Stimulated activated CD8-positive, alpha-beta memory T cell treated with anti-CD3 and anti-CD28 coated beads, Interleukin-2, amount 100 ng/mL, for 1 hour (primary cell): ENCODE measurements around the gene DNM3.
A peak's percentile ranks its signal among the peaks of the same experiment; 100 is the strongest.
"Not testable (repeated sequence)": the region's sequence is repeated elsewhere in the genome, so short reads cannot be mapped to it uniquely, and the experiment has no call there.

Experiments used
- DNase-seq, 2 donors: peaks; one replicate each; pipeline ENCODE4 v3.0.0-alpha.2; 2020; ENCODE audit warnings: low read depth in 2 of 2

Gene DNM3

DNA sequence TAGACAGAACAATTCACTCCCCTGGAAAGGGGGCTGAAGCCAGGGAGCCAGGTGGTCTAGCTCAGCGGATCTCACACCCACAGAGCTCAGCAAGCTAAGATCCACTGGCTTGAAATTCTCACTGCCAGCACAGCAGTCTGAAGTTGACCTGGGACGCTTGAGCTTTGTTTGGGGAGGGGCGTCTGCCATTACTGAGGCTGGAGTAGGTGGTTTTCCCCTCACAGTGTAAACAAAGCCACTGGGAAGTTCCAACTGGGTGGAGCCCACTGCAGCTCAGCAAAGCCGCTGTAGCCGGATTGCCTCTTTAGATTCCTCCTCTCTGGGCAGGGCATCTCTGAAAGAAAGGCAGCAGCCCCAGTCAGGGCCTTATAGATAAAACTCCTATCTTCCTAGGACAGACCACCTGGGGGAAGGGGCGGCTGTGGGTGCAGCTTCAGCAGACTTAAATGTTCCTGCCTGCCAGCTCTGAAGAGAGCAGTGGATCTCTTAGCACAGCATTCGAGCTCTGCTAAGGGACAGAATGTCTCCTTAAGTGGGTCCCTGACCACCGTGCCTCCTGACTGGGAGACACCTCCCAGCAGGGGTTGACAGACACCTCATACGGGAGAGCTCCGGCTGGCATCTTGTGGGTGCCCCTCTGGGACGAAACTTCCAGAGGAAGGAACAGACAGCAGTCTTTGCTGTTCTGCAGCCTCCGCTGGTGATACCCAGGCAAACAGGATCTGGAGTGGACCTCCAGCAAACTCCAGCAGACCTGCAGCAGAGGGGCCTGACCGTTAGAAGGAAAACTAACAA, 183.8 kb downstream of the DNM3 start:
- not testable (repeated sequence) for DNase-seq

DNA sequence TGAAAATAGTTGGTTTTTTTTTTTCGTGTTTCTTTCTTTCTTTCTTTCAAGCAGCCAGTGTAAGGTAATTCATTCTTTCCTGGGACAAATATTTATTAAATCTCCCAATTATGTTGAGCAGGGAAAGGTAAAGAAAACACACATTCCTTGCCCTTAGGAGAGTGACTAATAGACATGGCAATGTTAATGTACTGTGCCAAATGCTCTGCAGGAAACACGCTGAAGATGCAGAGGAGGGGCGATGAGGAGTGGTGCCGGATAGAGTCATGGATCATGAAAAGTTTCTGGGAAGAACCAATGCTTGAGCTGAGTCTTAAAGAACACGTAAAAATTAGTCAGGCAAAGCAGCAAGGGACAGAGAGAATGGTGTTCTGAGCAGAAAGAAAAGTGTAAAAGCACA, 199.2 kb downstream of the DNM3 start:
- DNase-seq = no peak

DNA sequence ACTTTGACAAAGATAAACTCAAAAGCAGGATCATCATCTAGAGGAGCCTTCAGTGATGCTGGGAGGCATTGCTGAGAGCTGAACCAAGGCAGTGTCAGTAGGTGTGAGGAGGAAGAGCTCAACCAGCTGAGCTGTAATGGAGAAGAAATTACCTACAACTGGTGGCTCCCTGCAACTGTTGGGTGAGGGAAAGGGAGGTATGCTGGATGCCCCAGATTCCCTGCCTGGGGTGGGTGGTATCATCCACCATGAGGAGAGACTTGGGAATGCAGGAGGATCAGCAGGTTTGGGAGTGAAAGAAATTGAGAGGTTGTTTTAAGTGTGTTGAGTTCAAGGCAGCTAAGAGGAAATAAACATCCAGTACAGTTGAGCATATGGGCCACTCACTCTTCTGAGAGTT, 199.8 kb downstream of the DNM3 start:
- no peak for DNase-seq

DNA sequence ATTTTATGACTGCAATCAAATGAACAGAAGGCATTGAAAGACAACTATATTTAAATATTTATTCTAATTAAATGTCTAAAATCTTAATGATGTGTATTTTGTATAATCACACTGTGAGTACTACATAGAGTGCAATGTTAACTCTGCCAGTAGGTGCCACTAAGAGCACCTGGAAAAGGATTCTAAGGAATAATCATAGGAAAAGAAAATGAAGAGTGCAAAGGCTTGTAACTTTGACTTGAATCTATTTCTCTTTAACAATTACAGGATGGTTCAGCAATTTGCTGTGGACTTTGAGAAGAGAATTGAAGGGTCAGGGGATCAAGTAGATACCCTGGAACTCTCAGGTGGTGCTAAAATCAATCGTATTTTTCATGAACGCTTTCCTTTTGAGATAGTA, 200.4 kb downstream of the DNM3 start:
- DNase-seq = no peak

DNA sequence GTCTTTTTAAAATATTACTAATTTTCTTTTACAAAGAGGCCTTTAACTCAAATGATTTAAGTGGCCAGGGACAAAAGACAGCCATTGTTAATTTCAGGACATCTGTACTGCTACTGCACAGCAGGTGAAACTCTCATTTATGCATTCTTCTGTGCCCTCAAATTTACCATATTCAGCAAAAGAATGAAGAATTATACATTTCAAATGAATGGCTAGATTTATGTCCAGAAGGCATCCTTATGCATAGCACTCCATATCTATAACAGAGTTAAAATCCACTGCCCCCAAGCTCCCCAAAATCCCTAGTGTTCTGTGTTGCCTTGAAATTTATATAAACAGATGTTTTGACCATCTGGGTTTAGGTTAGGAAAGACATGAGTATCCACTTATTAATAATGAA, 202.6 kb downstream of the DNM3 start:
- DNase-seq = no peak

DNA sequence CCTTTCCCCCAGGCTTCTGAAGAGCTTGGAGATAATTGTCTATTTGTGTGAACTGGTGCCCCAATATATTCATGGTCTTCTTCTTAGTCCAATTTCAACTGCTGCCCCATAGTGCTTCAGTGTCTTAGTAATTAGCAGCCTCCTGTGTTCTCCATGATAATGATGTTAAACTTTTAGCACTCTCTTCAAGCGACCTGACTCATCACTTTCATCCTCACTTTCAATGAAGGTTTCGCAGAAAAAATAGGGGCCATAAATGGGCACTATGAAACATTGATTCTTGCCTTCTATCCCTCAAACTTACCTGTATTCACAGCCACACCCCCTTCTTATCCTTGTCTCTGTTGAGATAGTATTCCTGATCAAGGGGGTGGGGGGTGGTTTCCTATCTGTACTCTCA, 210.6 kb downstream of the DNM3 start:
- DNase-seq = no peak

DNA sequence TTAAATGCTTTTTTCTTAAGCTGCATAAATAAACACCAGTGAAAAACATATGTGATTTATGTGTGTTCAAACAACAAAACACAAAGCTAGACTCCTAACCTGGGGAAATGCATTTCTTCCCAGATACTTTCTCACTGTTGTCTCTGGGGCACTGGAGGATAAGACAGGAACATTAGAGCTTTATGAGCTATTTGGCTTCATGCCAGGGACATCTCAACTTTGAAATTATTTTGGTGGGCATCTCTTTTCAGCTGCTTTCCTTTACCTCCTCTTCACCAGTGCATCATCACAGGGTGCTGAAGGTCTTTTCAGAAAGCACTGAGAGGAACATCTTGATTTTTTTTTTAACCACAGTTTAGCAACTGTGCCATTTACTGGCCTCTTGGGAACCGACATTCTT, 212.9 kb downstream of the DNM3 start:
- no peak for DNase-seq

DNA sequence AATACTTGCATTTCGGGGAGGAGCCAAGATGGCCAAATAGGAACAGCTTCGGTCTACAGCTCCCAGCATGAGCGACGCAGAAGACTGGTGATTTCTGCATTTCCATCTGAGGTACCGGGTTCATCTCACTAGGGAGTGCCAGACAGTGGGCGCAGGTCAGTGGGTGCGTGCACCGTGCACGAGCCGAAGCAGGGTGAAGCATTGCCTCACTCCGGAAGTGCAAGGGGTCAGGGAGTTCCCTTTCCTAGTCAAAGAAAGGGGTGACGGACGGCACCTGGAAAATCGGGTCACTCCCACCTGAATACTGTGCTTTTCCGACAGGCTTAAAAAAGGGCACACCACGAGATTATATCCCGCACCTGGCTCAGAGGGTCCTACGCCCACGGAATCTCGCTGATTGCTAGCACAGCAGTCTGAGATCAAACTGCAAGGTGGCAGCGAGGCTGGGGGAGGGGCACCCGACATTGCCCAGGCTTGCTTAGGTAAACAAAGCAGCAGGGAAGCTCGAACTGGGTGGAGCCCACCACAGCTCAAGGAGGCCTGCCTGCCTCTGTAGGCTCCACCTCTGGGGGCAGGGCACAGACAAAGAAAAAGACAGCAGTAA, 214.6 kb downstream of the DNM3 start:
- DNase-seq = not testable (repeated sequence)

DNA sequence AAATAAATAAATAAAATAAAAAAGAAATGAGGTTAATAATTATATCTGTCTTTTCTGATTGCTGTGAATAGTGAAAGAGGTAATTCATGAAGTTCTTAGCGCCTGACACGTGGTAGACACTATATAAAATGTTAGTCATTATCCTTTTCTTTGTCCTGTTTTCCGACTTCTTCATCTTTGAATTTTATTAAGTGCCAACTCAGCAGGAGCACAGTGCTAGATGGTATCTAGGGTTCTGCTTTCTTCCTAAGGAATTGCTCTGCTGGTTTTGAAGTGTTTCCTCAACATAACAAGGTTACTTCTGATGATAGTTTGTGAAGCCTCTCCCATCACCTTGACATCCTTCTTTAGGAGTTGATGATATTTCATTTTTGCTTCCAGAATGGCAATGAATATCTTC, 227.0 kb downstream of the DNM3 start:
- DNase-seq = no peak

DNA sequence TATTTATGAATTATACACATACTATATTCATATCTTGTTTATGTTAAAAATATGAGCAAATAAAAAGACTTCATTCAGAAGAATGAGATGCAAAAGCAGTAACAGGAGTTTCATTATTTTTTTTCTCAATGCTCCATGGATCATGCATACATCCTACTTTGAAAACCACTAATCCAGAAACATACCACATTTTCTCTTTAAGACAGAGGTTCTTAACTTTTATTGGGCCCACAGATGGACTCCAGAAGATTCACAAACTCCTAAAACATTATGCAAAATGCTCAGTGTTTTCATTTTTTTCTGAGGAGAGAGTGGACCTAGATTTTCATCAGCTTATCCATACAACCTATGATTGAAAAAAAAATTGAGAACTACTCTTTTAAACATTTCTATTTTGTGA, 227.8 kb downstream of the DNM3 start:
- DNase-seq = no peak

DNA sequence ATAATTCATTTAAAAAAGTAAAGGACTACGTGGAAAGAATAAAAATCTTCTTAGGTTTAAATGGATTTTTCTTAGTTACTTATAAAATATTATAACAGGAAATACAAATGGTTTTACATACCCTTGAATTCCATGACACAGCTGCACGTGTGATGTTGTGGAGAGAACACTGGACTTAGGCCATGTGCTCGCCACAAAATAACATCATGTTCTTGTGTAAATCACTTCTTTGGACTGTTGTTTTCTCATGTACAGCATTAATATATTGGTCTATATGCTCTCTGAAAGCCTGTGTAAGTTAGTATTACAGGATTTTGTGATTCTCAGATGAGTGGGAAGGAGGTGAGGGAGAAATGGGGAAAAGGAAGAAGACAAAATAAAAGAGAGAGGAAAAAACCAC, 228.2 kb downstream of the DNM3 start:
- no peak for DNase-seq

DNA sequence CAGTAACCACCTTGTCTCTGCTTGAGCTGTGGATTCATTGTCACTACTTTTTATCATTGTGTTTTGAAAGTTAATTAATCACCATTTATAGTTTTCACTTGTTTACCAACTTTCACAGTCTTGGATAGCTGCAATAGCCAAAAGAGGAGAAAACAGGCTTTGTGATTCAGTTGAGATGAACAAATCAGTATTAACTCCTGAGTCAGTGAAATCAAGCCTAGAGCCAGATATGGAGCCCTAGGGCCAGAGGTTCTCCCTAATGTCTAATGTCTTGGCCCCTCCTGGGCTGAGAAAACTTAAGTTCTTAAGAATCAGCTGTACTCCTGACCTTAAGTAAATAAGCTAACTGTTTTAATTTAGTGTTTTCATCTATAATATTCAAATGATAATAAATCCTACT, 228.8 kb downstream of the DNM3 start:
- DNase-seq = no peak

DNA sequence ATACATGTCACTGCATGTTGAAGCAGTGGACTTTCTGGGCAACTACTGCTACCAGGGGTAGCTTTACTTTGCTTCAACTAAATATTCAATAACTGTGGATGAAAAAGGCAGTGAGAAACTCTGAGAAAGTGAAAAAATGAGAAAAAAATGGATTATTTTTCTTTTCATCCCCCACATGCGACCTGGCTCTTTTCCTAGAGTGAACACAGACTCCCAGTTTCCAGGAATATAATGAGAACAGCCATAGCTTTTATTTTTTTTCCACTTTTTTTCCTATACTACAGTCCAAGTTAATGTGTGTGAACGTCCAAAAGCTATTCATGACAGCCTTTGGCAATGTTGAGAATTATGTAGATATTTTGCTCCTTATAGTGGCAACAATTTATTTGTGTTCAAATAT, 230.4 kb downstream of the DNM3 start:
- no peak for DNase-seq

DNA sequence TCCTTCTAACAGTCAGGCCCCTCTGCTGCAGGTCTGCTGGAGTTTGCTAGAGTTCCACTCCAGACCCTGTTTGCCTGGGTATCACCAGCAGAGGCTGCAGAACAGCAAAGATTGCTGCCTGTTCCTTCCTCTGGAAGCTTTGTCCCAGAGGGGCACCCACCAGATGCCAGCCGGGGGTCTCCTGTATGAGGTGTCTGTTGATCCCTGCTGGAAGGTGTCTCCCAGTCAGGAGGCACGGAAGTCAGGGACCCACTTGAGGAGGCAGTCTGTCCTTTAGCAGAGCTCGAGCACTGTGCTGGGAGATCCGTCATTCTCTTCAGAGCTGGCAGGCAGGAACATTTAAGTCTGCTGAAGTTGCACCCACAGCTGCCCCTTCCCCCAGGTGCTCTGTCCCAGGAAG, 238.6 kb downstream of the DNM3 start:
- not testable (repeated sequence) for DNase-seq

DNA sequence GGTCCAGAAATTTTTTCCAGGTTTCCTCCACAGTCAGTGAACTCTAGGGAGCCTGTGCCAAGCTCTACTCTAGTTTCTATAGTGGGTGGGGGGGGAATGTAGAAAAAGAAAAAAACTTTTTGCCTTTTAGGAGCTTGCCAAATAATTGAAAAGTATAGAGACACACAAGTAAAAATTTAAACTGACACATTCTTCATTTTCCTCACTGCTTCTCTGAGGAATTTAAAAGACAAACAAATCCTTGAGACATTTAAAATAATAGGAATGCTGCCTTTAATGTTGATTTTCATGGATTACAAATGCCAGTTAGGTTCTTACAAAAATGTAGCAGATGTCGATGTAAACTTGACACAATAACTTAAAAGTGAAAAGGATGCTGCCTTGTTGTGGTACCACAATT, 241.9 kb downstream of the DNM3 start:
- DNase-seq = no peak

DNA sequence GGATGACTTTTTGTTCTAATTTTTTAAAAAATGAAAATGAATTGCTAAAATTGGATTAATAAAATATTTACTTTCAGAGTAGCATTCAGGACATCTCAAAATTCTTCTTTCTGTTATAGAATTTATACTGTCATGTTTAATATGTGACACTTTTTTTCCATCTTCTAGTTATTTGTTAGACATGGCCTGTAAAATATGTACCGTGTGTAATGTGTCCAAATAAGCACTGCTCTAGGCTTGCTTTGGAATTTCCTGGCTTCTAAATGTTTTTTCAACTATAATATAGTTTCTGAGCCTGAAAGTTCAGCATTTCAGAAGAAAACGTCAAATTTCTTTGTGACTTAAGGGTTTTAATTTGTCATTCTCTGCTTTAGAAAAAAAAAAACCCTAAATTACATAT, 243.6 kb downstream of the DNM3 start:
- no peak for DNase-seq

DNA sequence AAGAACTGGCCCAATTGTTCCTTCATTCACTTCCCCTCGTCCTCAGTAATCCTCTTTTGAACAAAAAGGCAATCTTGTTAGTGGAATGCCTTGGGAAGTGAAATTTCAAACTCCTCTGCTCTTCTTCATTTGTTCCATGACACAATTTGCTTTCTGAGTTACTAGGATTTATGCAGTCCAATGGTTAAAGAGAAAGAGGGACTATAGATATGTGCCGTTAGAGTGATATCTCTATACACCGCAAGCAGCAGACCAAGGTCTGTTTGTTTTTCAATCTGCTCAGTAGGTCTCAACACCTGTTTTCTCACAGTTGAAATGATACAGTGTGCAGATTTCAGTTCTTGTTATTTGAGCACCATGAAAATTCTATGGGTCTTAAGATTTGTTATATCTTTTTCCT, 244.0 kb downstream of the DNM3 start:
- no peak for DNase-seq

DNA sequence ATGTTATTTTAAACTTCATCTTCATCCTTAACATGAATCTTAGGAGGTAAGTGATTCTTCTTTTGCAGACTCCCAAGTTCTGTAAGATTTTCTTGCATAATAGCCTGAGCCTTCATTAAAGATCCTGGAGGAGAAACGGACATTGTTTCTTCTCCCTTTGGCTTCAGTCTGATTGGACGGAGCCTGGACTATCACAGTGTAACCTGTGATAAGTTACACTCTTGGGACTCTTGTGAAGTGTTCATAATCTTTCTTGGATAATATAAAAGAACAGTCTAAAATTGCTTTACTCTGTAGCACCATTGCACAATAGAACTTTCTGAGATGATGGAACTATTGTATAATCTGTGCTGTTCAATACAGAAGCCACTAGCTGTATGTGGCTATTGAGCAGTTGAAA, 244.8 kb downstream of the DNM3 start:
- DNase-seq = no peak

DNA sequence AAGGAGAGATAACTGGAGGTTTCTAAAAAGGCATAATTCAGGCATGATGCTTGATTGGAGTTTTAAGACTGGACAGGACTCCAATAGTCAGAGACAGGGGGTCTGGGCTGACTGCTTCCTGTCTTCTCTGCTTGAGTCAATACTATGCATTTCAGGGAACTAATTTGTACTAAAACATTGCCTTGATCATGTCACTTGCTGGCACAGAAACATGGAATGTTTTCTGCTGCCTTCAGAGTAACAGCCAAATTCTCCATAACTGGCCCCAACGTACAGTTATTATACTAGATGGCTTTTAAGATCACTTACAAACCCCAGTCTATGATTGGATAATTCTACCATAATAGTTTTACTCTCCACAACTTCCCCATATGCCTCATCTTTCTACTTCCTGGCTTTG, 247.0 kb downstream of the DNM3 start:
- DNase-seq = no peak

DNA sequence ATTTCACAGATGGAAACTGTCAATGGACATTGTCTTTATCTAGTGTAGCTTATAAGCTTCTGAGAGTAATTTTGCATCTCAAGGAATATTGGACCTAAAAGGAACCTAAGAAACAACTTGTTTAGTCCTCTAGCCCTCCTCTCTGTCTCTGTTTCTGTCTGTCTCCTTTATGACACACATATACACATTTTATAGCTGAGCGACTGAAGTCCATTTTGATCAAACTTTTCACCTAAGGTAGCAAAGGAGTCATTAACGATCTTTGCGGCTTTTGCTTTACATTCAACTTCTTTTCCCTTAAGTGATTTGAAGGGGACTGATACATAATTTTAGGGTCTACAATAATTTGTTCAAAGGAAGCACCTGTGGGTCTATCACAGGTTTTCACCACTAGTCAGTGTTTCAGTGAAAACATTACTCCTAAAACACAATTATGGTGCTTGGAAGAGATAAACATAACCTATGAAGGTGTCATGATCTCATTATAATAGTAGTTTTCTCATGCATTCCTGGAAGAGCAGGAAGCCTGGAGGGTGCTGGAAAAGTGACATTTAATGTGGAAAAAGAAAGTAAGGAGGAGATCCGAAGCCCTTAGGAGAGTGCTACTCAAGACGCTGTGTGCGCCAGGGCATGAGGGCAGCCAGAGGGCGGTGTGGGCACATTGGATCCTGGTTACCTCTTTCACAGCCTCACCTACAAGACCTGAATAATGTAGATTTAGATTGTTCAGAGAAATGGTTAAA, 248.6 kb downstream of the DNM3 start:
- DNase-seq = peak; percentile 11 to 33

DNA sequence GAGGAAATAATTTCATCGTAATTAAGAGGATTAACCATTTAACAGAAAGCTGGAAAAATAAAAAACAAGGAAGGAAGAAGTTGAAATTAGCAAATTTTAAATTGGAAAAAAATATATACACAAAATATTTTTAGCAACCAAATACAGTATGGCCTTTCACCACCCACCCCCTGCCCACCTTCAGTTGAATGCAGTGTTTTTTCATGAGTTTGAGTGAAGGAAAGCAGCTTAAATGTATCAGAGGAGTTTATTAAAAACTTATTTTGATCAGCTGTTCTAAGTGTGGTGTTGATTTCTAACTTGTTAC, 249.2 kb downstream of the DNM3 start:
- DNase-seq = no peak

DNA sequence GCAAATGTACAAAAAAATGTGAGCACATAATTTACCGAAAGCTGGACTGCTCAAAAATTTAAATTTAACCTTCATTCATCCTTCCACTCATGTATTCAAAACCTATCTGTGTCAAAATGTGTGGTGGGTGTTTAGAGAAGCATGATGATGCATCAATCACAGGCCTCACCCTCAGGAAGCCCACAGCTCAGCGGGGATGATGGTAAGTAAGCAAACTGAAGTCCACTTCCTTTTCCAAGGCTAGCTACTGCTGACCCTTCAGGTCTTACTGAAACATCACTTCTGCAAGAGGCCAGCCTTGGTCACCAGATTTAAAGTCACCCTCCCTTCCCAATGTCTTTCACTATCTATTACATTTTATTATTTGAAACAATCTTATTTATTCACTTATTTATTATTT, 254.5 kb downstream of the DNM3 start:
- DNase-seq = no peak

DNA sequence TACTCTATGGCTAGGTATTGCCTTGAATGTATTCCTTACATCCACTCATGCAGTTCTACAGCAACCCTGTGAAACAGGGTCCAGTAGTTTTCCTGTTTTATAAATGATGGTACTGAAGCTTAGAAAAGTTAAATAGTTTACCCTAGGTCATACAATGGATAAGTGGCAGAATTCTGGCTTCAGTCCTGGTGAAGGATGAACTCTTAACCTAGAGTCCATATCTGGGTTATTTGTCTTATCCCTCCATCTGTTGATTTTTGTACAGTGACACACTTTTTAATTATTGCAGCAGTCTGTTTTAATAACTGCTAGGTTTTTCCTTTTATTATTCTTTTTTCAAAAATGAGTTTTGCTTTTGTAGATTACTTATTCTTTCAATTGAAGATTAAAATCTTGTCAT, 263.9 kb downstream of the DNM3 start:
- no peak for DNase-seq
